Neural progenitor cell (in vitro differentiated cells): Measurements from ENCODE around the gene EFTUD2. TPM values are rescaled to one million over a fixed set of nuclear protein-coding genes. Genes with fewer than 3 reads are reported as not detected.

Experiments used
- DNase-seq: peaks from one replicate; pipeline ENCODE4 v3.0.0-alpha.2; 2016; ENCODE audit warnings: low spot score
- H2AFZ ChIP-seq: fragments of 200-600 bp; sonication (generic); replicated peaks from 2 replicates; pipeline ENCODE4 v1.6.1; 2016; ENCODE audit warnings: antibody characterized with exemption
- H3F3A ChIP-seq: fragments of 200-600 bp; sonication (generic); 2 replicates; pipeline ENCODE4 v1.6.1; 2016; ENCODE audit warnings: antibody characterized with exemption, low read depth
- H3K27ac ChIP-seq: fragments of 200-600 bp; sonication (generic); 2 replicates; pipeline ENCODE4 v1.5.1; 2016; ENCODE audit warnings: mild to moderate bottlenecking
- H3K27me3 ChIP-seq: fragments of 200-600 bp; sonication (generic); 2 replicates; pipeline ENCODE4 v1.6.1; 2016; ENCODE audit warnings: mild to moderate bottlenecking, moderate library complexity
- H3K36me3 ChIP-seq: fragments of 200-600 bp; sonication (generic); 2 replicates; pipeline ENCODE4 v1.5.1; 2016
- H3K4me1 ChIP-seq: fragments of 200-600 bp; sonication (generic); 2 replicates; pipeline ENCODE4 v1.6.1; 2016; ENCODE audit warnings: mixed run types
- H3K4me2 ChIP-seq: fragments of 200-600 bp; sonication (generic); 2 replicates; pipeline ENCODE4 v1.6.1; 2016
- H3K4me3 ChIP-seq: fragments of 200-600 bp; sonication (generic); 2 replicates; pipeline ENCODE4 v1.5.1; 2016
- H3K79me2 ChIP-seq: fragments of 200-600 bp; sonication (generic); 2 replicates; pipeline ENCODE4 v1.6.1; 2016; ENCODE audit warnings: low read depth
- H3K9ac ChIP-seq: fragments of 200-600 bp; sonication (generic); 2 replicates; pipeline ENCODE4 v1.6.1; 2016
- H3K9me3 ChIP-seq: fragments of 200-600 bp; sonication (generic); 2 replicates; pipeline ENCODE4 v1.5.1; 2016; ENCODE audit warnings: low read depth
- H4K20me1 ChIP-seq: fragments of 200-600 bp; sonication (generic); 2 replicates; pipeline ENCODE4 v1.6.1; 2016; ENCODE audit warnings: low read depth
- H3K27ac Mint-ChIP-seq: 3 replicates; pipeline ENCODE4 v1.8.0; 2021; ENCODE audit warnings: mixed read lengths
- H3K27me3 Mint-ChIP-seq: 2 replicates; pipeline ENCODE4 v1.8.0; 2022; ENCODE audit warnings: low read depth, mild to moderate bottlenecking, inconsistent platforms, moderate library complexity, mixed read lengths; ENCODE audit not compliant: insufficient read depth
- H3K36me3 Mint-ChIP-seq: 3 replicates; pipeline ENCODE4 v1.8.0; 2021; ENCODE audit warnings: mixed read lengths
- H3K4me1 Mint-ChIP-seq: 3 replicates; pipeline ENCODE4 v1.8.0; 2021; ENCODE audit warnings: mixed read lengths
- H3K4me3 Mint-ChIP-seq: 3 replicates; pipeline ENCODE4 v1.8.0; 2021; ENCODE audit warnings: mild to moderate bottlenecking, moderate library complexity, mixed read lengths
- H3K9me3 Mint-ChIP-seq: 3 replicates; pipeline ENCODE4 v1.8.0; 2020; ENCODE audit warnings: mixed read lengths
- CTCF ChIP-seq: fragments of 200-600 bp; sonication (generic); IDR thresholded peaks from 2 replicates; pipeline ENCODE4 v1.5.1; 2017; ENCODE audit warnings: antibody characterized with exemption, mild to moderate bottlenecking
- EZH2 ChIP-seq: fragments of 200-600 bp; sonication (generic); IDR thresholded peaks from 2 replicates; pipeline ENCODE4 v1.6.1; 2017; ENCODE audit warnings: antibody characterized with exemption, mild to moderate bottlenecking, moderate library complexity
- EZH2phosphoT487 ChIP-seq: fragments of 200-600 bp; sonication (generic); IDR thresholded peaks from 2 replicates; pipeline ENCODE4 v1.6.1; 2017; ENCODE audit warnings: antibody characterized with exemption
- total RNA-seq: library from RNA; depleted of rRNA; stranded (reverse); fragments of >200 nt; gene quantifications from 2 replicates; pipeline ENCODE4 v1.2.3, GENCODE V29; 2015; ENCODE audit warnings: low replicate concordance

EFTUD2 gene
- total RNA-seq, 1 donor from 2014 or later = 185 TPM

GRCh38 chr17:44900894-44901293 is 1.6 kb upstream of the EFTUD2 start:
- Histone ChIP-seq H3K4me2 (no peak overlapping the region), H3K27me3 (no peaks in the 10 kb centered on the region), H3K27ac (no peak overlapping the region), H3K36me3 (no peaks in the 10 kb centered on the region), H3K9ac (no peak overlapping the region), H3F3A (peaks cover 12% of the 10 kb centered on the region), H2AFZ (no peak overlapping the region), H3K9me3 (no peaks in the 10 kb centered on the region), H3K4me3 (no peak overlapping the region), H3K79me2 (peaks cover 33% of the 10 kb centered on the region), H3K4me1 (no peaks in the 10 kb centered on the region), H4K20me1 (peaks cover 6% of the 10 kb centered on the region)
- Mint-ChIP-seq H3K9me3 (no peaks in the 10 kb centered on the region), H3K27me3 (no peaks in the 10 kb centered on the region), H3K4me3 (peak overlapping the region; percentile 96), H3K36me3 (no peaks in the 10 kb centered on the region), H3K4me1 (peaks cover 22% of the 10 kb centered on the region), H3K27ac (no peak overlapping the region)
- no peak for DNase-seq
- TF ChIP-seq EZH2 = no peak
- no peak for TF ChIP-seq EZH2phosphoT487
- no peak for TF ChIP-seq CTCF

- Histone ChIP-seq H3K9ac (peak overlapping the region; percentile 96), H2AFZ (peak overlapping the region; percentile 97), H3K9me3 (no peaks in the 10 kb centered on the region), H3K36me3 (no peaks in the 10 kb centered on the region), H4K20me1 (peaks cover 14% of the 10 kb centered on the region), H3K79me2 (peaks cover 47% of the 10 kb centered on the region), H3K4me1 (no peaks in the 10 kb centered on the region), H3K4me2 (peak overlapping the region; percentile 100), H3K27me3 (no peaks in the 10 kb centered on the region), H3K4me3 (peak overlapping the region; percentile 87), H3K27ac (peak overlapping the region; percentile 98), H3F3A (peaks cover 12% of the 10 kb centered on the region)
- peak overlapping the region; percentile 100 for H3K27ac Mint-ChIP-seq
- H3K9me3 Mint-ChIP-seq = no peaks in the 10 kb centered on the region
- DNase-seq = no peak
- H3K4me3 Mint-ChIP-seq = peak overlapping the region; percentile 96
- H3K27me3 Mint-ChIP-seq = no peaks in the 10 kb centered on the region
- H3K36me3 Mint-ChIP-seq = peaks cover 7% of the 10 kb centered on the region
- no peak for TF ChIP-seq CTCF
- no peak for TF ChIP-seq EZH2phosphoT487
- TF ChIP-seq EZH2 = no peak
- peaks cover 16% of the 10 kb centered on the region for H3K4me1 Mint-ChIP-seq
Measured at GRCh38 chr17:44898768-44899073, 524 bp downstream of the EFTUD2 start.

GRCh38 chr17:44894642-44895041 is 4.6 kb downstream of the EFTUD2 start:
- Mint-ChIP-seq H3K4me3 (no peak overlapping the region), H3K4me1 (peaks cover 8% of the 10 kb centered on the region), H3K36me3 (peaks cover 14% of the 10 kb centered on the region), H3K9me3 (no peaks in the 10 kb centered on the region), H3K27me3 (no peaks in the 10 kb centered on the region), H3K27ac (no peak overlapping the region)
- Histone ChIP-seq H3K4me1 (no peaks in the 10 kb centered on the region), H3K36me3 (no peaks in the 10 kb centered on the region), H3K4me2 (no peak overlapping the region), H3K79me2 (peaks cover 85% of the 10 kb centered on the region), H3F3A (peaks cover 12% of the 10 kb centered on the region), H3K27me3 (no peaks in the 10 kb centered on the region), H3K4me3 (no peak overlapping the region), H4K20me1 (peaks cover 33% of the 10 kb centered on the region), H3K9ac (no peak overlapping the region), H3K27ac (no peak overlapping the region), H3K9me3 (no peaks in the 10 kb centered on the region), H2AFZ (no peak overlapping the region)
- DNase-seq = no peak
- TF ChIP-seq EZH2phosphoT487 (no peak), EZH2 (no peak), CTCF (no peak)

- H3K9ac ChIP-seq = no peak overlapping the region
- H3K4me2 ChIP-seq = no peak overlapping the region
- Mint-ChIP-seq H3K36me3 (peaks cover 14% of the 10 kb centered on the region), H3K4me3 (no peak overlapping the region), H3K27me3 (no peaks in the 10 kb centered on the region), H3K27ac (no peak overlapping the region), H3K4me1 (no peaks in the 10 kb centered on the region), H3K9me3 (no peaks in the 10 kb centered on the region)
- no peak for TF ChIP-seq EZH2phosphoT487
- TF ChIP-seq CTCF = no peak
- TF ChIP-seq EZH2 = no peak
- H3F3A ChIP-seq = peaks cover 5% of the 10 kb centered on the region
- H3K36me3 ChIP-seq = no peaks in the 10 kb centered on the region
- H3K4me1 ChIP-seq = no peaks in the 10 kb centered on the region
- H3K27me3 ChIP-seq = no peaks in the 10 kb centered on the region
- no peaks in the 10 kb centered on the region for H3K9me3 ChIP-seq
- no peak overlapping the region for H2AFZ ChIP-seq
- H4K20me1 ChIP-seq = peaks cover 37% of the 10 kb centered on the region
- no peak overlapping the region for H3K27ac ChIP-seq
- DNase-seq = no peak
- H3K79me2 ChIP-seq = peaks cover 76% of the 10 kb centered on the region
- no peak overlapping the region for H3K4me3 ChIP-seq
Measured at GRCh38 chr17:44892250-44892649, 7.0 kb downstream of the EFTUD2 start.
